Stimulated activated naive CD8-positive, alpha-beta T cell treated with anti-CD3 and anti-CD28 coated beads, Interleukin-15, amount 100 ng/mL, for 72 hours (primary cell): ENCODE measurements around the gene CXCL10.
A peak's percentile ranks its signal among the peaks of the same experiment; 100 is the strongest.
"Not testable (repeated sequence)": the region's sequence is repeated elsewhere in the genome, so short reads cannot be mapped to it uniquely, and the experiment has no call there.

Experiments
- ATAC-seq: fragments of 150-1000 bp; cut with Tn5 transposase; 2 replicates; pipeline ENCODE4 v1.10.0; 2021; ENCODE audit warnings: mild to moderate bottlenecking, moderate library complexity
- DNase-seq, 2 donors: peaks; one replicate each; pipeline ENCODE4 v3.0.0; 2021 to 2022
- H3K27ac Mint-ChIP-seq, 2 donors: one replicate each; pipeline ENCODE4 v1.8.0; 2022; ENCODE audit warnings: mild to moderate bottlenecking in 2 of 2, mixed read lengths in 2 of 2, moderate library complexity in 2 of 2
- H3K27me3 Mint-ChIP-seq: one replicate; pipeline ENCODE4 v1.8.0; 2022; ENCODE audit warnings: mixed read lengths
- H3K4me1 Mint-ChIP-seq: one replicate; pipeline ENCODE4 v1.8.0; 2022; ENCODE audit warnings: mild to moderate bottlenecking, mixed read lengths
- H3K4me3 Mint-ChIP-seq, 2 donors: one replicate each; pipeline ENCODE4 v1.8.0; 2022; ENCODE audit warnings: mild to moderate bottlenecking in 2 of 2, mixed read lengths in 2 of 2, moderate library complexity in 1 of 2
- H3K9me3 Mint-ChIP-seq, 2 donors: one replicate each; pipeline ENCODE4 v1.8.0; 2022; ENCODE audit warnings: mixed read lengths in 2 of 2

The CXCL10 gene

DNA sequence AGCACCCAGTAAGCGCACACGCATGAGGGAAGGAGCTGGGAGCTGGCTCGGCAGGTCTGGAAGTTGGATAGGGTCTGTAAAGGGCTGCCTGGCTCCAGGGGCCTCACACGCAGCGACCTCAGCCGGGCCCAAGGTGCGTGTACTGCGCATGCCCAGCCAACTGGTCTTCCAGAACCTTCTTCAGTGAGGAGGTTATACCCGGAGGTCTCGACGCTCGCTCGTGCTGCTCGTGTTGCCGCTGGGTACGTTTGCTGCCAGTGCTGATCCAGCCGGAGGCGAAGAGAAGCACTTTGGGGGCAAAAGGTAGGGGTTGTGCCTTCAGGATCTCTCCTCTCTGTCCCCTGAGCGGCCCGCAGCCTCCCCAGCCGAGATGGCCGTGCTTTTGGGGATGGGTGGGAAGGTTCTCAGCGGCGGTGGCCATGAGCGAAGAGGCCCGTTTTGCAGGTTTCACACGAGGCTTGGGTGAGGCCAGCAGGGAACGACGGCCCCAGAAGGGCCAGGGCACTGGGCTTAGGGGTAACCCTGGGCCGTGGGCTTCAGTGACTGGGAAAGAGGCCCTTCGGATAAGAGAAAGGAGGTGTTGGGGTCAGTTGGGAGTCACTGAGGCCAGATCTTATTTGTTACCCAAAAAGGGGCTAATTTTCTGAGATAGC lies 12.2 kb downstream of the CXCL10 start:
- DNase-seq = no peak
- H3K4me1 Mint-ChIP-seq = peaks cover 1% of the 10 kb centered on the region
- no peaks in the 10 kb centered on the region for H3K9me3 Mint-ChIP-seq
- no peak overlapping the region for H3K4me3 Mint-ChIP-seq
- H3K27ac Mint-ChIP-seq = no peak overlapping the region
- ATAC-seq = no peak
- peaks cover 13% of the 10 kb centered on the region for H3K27me3 Mint-ChIP-seq

DNA sequence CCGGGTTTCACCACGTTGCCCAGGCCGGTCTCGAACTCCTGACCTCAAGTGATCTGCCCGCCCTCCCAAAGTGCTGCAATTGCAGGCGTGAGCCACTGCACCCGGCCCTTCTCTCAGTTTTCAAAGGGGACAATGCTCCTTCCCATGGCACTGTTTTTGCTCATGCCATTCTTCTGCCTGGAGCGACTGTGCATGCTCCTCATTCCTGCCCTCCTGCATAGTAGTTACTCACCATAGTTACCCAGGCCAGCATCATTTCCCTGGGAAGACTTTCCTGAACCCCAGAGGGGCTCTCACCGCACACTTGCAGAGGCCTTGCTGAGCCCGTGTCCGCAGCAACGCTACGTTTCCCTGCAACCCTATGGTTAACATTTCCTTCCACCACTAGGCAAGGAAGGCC lies 12.7 kb downstream of the CXCL10 start:
- no peak overlapping the region for H3K4me3 Mint-ChIP-seq
- no peaks in the 10 kb centered on the region for H3K4me1 Mint-ChIP-seq
- peaks cover 13% of the 10 kb centered on the region for H3K27me3 Mint-ChIP-seq
- no peak for ATAC-seq
- H3K9me3 Mint-ChIP-seq = no peaks in the 10 kb centered on the region
- no peak for DNase-seq
- no peak overlapping the region for H3K27ac Mint-ChIP-seq

DNA sequence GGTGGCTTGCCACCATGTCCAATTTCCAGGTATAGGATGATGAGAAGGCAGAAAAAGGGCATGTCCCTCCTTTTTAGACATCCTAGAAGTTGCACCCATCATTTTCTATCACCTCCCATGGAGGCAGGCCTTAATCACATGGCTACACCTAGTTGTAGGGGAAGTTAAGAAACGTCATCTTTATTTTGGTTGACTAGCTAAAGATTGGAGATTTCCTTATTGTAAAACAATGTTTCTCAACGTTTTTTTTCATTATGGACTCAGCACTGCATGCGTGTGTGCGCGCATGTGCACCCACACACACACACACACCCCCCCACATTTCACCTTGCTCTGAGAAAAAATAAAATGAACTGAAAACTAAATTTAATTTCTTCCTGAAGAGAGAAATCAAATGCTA lies 14.0 kb downstream of the CXCL10 start:
- H3K27me3 Mint-ChIP-seq = peaks cover 14% of the 10 kb centered on the region
- no peaks in the 10 kb centered on the region for H3K9me3 Mint-ChIP-seq
- no peaks in the 10 kb centered on the region for H3K4me1 Mint-ChIP-seq
- DNase-seq (no peak), ATAC-seq (no peak)
- no peak overlapping the region for H3K27ac Mint-ChIP-seq
- no peak overlapping the region for H3K4me3 Mint-ChIP-seq

DNA sequence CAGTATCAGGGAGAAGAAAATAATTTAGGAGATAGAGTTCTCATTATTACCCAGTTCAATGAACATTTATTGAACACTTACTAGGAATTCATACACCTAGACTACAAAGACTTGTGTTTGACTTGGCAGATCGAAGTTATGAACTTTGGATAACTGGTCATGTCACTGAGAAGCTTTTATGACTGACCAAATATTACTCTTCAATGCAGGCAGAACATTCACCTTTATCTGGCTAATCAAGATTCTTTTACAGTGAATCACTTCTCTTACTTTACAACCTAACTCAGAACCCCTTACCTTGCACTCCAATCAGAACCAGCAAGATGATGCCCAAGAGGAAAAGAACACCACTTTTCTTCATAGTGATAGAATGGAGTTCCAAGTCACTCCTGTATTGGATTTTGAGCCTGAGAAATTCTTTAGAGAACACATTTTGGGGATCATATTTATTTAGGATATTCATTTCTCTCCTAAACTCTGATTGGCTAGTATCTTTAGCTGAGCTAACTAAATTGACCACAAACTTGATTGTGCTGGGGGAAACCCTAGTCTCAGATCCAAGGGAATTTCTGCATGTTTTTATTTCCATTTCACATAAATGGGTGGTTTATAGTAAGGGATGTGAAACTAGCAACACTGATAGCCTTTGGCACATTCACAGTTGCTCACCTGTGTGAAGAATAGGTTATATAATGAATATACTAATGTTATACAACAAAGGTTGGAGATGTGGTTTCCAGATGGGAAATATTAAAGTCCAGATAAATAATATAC lies 16.0 kb downstream of the CXCL10 start, which contains the start of gene CXCL9:
TSS of gene CXCL9 (minus strand) at position 421 of the 774 bp plus-strand sequence. CDS start at position 361, 60 bp downstream.
- ATAC-seq (no peak), DNase-seq (no peak)
- peaks cover 21% of the 10 kb centered on the region for H3K27me3 Mint-ChIP-seq
- H3K4me1 Mint-ChIP-seq = peaks cover 6% of the 10 kb centered on the region
- H3K9me3 Mint-ChIP-seq = no peaks in the 10 kb centered on the region
- H3K4me3 Mint-ChIP-seq = no peak within 1 kb of the TSS
- H3K27ac Mint-ChIP-seq = no peak within 1 kb of the TSS

DNA sequence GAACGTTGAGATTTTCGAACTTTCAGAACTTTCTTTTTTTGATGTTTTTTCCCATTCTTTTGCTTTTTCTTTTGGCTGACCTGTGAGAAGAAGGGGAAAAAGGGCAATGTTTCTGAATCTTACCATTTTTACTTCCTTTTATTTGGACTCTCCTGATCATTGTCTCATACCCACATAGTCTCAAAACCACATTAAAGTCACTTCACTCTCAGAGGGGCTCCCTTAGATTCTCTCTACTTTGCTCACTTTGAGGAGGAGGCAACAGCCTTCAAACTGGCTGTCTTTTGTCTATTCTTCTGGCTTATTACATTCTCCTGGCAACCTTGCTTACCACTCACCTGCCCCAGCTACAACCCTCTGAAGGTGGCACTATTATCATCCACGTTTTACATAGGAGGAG lies 19.7 kb downstream of the CXCL10 start:
- H3K27ac Mint-ChIP-seq = no peak overlapping the region
- ATAC-seq (no peak), DNase-seq (no peak)
- H3K4me3 Mint-ChIP-seq = no peak overlapping the region
- no peaks in the 10 kb centered on the region for H3K9me3 Mint-ChIP-seq
- H3K27me3 Mint-ChIP-seq = peaks cover 14% of the 10 kb centered on the region
- H3K4me1 Mint-ChIP-seq = peaks cover 6% of the 10 kb centered on the region

DNA sequence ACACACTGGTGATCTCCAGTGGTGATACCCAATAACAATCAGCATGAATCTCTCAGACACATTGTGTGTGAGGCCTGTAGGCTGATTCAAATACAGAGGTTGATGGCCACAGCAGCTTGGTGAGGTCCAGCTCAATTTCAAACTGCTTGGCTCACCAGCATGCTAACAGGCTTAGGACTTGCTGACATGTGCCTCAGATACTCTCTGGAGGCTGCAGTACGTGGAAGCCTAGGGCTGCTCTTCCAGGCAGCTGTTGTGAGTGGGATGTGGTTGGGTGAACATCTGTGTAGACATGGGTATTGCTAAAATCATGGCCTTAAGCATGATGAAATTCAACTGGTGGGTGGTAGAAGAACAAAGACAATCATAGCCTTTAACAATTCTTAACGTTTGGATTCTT lies 20.3 kb downstream of the CXCL10 start:
- H3K9me3 Mint-ChIP-seq = no peaks in the 10 kb centered on the region
- peaks cover 8% of the 10 kb centered on the region for H3K27me3 Mint-ChIP-seq

DNA sequence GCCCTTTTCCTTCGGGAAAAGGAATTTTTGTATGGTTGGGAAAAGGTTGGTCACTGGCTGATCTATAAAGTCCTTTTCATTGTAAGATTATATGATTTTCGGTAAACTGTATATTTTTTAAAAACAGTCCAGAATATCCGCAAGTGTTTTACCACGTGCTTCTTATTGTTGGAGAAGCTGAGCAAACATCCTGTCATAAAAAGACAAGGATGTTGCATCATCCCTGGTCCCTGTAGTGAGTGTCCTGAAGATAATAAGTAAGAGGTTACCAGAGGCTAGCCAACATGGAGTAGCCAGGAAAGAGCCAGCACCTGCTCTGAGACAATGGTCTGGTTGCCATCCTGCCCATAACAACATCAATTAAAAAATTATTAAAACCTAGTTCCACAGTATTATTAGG lies 21.1 kb downstream of the CXCL10 start:
- Mint-ChIP-seq H3K27ac (peak overlapping the region in 1 of 2 donors; percentile 4), H3K4me3 (no peak overlapping the region), H3K27me3 (peaks cover 8% of the 10 kb centered on the region), H3K9me3 (no peaks in the 10 kb centered on the region), H3K4me1 (peaks cover 6% of the 10 kb centered on the region)
- ATAC-seq (no peak), DNase-seq (no peak)

More for the DNA sequence above, 20.3 kb downstream of the CXCL10 start:
- ATAC-seq (no peak), DNase-seq (no peak)
- Mint-ChIP-seq H3K4me1 (peaks cover 6% of the 10 kb centered on the region), H3K27ac (no peak overlapping the region), H3K4me3 (no peak overlapping the region)

DNA sequence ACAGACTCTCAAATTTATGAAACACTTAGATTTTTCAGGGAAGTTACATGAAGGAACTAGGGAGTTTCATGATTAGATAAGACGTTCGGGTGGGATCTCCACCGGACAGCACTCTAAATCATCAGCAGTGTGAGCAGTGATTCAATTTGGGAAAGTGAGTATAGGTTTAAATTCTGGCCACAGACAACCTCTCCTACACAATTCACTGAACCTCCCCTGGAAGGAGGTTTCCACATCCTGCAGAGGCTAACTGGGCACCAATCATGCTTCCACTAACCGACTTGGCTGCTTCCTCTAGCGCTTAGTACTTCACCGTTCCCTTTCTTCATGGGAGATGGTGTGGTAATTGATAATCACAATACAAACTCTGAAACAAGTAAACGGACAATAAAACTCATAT lies 21.6 kb downstream of the CXCL10 start:
- no peak overlapping the region for H3K27ac Mint-ChIP-seq
- no peak overlapping the region for H3K4me3 Mint-ChIP-seq
- H3K9me3 Mint-ChIP-seq = no peaks in the 10 kb centered on the region
- peaks cover 8% of the 10 kb centered on the region for H3K27me3 Mint-ChIP-seq
- DNase-seq (no peak), ATAC-seq (no peak)
- H3K4me1 Mint-ChIP-seq = peaks cover 6% of the 10 kb centered on the region

DNA sequence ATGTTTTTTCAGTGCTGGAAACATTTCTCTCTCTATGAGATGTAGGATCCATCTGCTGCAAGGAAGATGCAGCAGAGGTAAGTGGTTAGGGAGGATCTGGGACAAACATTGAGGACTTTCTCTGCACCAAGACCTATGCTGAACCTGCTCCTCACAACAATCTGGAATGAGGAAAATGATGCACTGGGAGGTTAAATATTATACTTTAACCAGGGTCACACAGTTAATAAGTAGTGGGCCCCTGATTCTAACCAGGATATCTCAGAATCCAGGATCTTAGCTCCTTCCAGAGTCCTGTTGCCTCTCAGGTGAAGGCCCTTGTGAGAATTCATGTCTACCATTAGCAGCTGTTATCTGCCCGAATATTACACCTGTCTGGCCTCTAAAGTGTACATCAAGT lies 23.0 kb downstream of the CXCL10 start:
- H3K27ac Mint-ChIP-seq = no peak overlapping the region
- DNase-seq = no peak
- ATAC-seq = no peak
- H3K9me3 Mint-ChIP-seq = no peaks in the 10 kb centered on the region
- H3K27me3 Mint-ChIP-seq = peaks cover 8% of the 10 kb centered on the region
- peaks cover 6% of the 10 kb centered on the region for H3K4me1 Mint-ChIP-seq
- no peak overlapping the region for H3K4me3 Mint-ChIP-seq

DNA sequence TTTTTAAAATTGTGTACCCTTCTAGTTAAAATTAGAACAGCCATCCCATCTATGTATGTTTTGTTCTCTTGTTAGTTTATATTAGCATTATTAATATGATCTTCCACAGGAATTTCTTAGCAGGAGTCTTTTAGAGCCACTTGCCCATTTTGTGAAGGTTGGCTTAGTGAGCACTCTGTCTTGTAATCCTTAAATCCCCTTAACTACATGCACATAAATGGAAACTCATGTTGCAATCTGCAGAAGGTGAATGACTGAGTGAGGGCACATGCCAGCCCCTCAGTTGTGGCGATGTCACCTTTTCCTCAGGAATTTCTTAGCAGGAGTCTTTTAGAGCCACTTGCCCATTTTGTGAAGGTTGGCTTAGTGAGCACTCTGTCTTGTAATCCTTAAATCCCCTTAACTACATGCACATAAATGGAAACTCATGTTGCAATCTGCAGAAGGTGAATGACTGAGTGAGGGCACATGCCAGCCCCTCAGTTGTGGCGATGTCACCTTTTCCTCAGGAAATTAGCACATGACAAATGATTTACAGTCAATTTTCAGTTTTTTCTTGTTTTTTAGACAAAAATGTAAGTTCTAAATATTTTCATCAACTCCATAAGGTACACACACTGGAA lies 24.7 kb downstream of the CXCL10 start:
- not testable (repeated sequence) for H3K27me3 Mint-ChIP-seq
- H3K27ac Mint-ChIP-seq = peak overlapping the region in 1 of 2 donors; percentile 42

DNA sequence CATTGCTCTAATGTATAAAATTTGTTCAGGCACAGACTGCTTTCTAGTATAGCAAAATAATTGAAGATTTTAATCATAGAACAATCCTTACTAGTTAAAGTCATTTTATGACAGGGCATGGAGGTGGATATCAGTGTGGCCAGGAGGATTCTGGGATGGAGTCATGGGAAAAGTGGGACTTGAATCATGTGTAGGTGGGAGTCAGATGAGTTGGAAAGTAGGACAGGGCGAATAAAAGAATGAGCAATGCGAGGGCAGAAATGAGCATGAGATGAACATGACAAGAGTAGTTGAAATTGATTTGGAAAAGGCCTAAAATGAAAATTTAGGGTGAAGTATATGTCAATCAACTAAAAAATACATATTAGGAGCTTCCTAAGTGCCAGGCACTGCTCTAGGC lies 25.4 kb downstream of the CXCL10 start:
- Mint-ChIP-seq H3K9me3 (no peaks in the 10 kb centered on the region), H3K27me3 (peaks cover 10% of the 10 kb centered on the region), H3K4me3 (no peak overlapping the region), H3K27ac (no peak overlapping the region), H3K4me1 (no peaks in the 10 kb centered on the region)
- no peak for ATAC-seq
- DNase-seq = no peak

More for the DNA sequence above, 24.7 kb downstream of the CXCL10 start:
- ATAC-seq, H3K4me3 Mint-ChIP-seq, H3K4me1 Mint-ChIP-seq, H3K9me3 Mint-ChIP-seq, DNase-seq: not testable (repeated sequence)

DNA sequence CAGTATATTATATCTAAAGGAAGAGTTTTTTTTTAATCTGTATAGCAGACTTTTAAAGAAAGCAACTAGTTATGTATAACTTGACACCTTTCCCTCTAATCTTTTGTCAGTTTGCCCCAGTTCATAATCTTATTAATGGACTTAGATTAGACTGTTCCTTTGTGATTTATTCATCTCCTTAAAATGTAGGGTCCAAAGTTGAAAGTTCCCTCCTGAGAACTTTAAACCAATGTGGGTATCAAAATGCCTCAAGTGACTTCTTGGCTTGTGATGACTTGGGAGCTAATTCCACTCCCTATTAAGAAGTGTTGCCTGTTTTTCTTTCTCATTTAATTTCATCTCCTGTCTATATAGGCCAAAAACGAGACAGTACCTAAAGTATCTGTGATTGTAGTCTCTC lies 26.2 kb downstream of the CXCL10 start:
- Mint-ChIP-seq H3K27ac (no peak overlapping the region), H3K4me1 (no peaks in the 10 kb centered on the region), H3K27me3 (peaks cover 10% of the 10 kb centered on the region), H3K9me3 (no peaks in the 10 kb centered on the region), H3K4me3 (no peak overlapping the region)
- no peak for ATAC-seq
- no peak for DNase-seq

DNA sequence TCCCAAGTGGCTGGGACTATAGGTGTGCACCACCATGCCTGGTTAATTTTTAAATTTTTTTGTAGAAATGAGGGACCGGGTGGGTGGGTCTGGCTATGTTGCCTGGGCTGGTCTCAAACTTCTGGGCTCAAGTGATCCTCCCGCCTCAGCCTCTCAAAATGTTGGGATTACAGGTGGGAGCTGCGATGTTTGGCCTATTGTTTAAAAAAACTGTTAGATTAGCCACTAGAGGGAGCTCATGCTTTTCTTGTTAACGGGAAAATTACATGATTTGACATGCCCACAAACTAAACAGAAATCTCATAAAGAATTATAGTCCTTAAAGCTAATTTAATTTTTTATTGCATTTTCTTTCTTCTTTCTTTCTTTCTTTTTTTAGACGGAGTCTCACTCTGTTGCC lies 27.6 kb downstream of the CXCL10 start:
- no peak overlapping the region for H3K4me3 Mint-ChIP-seq
- DNase-seq (no peak), ATAC-seq (no peak)
- H3K9me3 Mint-ChIP-seq = no peaks in the 10 kb centered on the region
- peaks cover 10% of the 10 kb centered on the region for H3K27me3 Mint-ChIP-seq
- H3K27ac Mint-ChIP-seq = no peak overlapping the region
- peaks cover 6% of the 10 kb centered on the region for H3K4me1 Mint-ChIP-seq

DNA sequence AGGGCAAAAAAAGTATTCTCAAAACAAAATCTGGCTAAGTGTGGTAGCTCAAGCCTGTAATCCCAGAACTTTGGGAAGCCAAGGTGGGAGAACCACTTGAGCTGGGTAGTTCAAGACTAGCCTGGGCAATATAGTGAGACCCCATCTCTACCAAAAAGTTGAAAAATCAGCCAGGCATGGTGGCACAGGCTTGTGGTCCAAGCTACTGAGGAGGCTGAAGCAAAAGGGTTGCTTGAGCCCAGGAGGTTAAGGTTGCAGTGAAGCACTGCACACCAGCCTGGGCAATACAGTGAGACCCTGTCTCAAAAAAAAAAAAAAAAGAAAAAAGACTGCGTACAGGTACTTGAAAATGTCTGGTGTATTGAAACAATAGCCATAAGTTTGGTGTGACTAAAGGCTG lies 30.8 kb downstream of the CXCL10 start:
- Mint-ChIP-seq H3K27ac (no peak overlapping the region), H3K27me3 (peaks cover 10% of the 10 kb centered on the region), H3K4me1 (peaks cover 6% of the 10 kb centered on the region), H3K9me3 (peaks cover 0 to 8% of the 10 kb centered on the region in 2 donors), H3K4me3 (no peak overlapping the region)
- ATAC-seq = no peak
- DNase-seq = no peak

DNA sequence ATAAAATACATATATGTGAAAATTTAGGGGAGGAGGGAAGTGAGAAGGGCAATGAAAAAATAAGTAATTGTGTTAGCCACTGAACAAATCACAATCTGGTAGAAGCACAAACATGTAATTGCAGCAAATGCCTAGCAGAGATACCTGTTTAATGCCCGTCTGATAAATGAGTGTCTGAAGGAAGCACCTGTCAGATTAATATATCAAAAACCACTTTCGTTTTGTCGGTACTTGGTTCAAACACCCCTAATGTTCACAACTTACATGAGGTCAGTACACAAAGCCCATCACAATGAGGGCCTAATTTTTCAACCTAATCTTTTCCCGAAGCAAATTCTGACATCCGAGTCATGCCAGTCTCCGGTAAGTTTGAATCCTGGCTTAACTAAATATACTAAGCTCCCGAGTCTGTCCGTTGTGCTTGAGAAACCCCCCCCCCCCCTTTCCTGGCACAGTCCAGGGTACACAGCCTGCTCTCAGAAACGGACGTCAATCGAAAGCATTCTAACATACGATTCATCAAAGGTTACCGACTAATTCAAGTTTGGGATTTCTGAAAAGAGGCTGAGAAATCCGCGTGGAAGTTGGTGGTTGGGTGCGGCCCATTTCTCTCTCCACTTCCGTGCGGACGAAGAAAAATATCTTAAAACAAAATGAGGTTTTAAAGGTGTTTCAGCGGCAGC lies 33.3 kb downstream of the CXCL10 start:
- peaks cover 6% of the 10 kb centered on the region for H3K4me1 Mint-ChIP-seq
- peak overlapping the region; percentile 90 for H3K4me3 Mint-ChIP-seq
- H3K9me3 Mint-ChIP-seq = peaks cover 0 to 8% of the 10 kb centered on the region in 2 donors
- peaks cover 9% of the 10 kb centered on the region for H3K27me3 Mint-ChIP-seq
- DNase-seq (no peak), ATAC-seq (no peak)
- peak overlapping the region; percentile 93 to 95 for H3K27ac Mint-ChIP-seq

DNA sequence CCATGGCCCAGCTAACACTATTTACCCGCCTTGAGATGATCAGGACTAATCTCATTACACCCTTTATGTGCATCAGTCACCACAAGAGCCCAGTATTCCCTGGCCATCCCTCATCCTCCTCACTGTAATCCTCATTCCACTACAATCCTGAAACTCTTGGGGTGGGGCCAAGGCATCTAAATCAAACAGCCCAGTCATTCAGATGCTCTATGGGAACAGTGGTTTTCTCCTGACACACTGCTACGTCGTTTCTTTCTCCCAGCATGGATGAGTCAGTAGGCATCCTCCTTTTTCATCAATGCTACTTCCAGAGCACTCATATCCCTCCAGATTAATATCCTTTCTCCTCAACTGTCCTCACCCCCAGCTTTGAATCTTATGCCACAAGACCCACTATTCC lies 38.2 kb downstream of the CXCL10 start:
- DNase-seq (no peak), ATAC-seq (no peak)
- Mint-ChIP-seq H3K4me1 (no peaks in the 10 kb centered on the region), H3K9me3 (peaks cover 0 to 8% of the 10 kb centered on the region in 2 donors), H3K27ac (no peak overlapping the region), H3K4me3 (no peak overlapping the region), H3K27me3 (no peaks in the 10 kb centered on the region)
